ENCODE results near the gene THAP5. TPM values are rescaled to one million over a fixed set of nuclear protein-coding genes. Genes with fewer than 3 reads are reported as not detected.

The THAP5 gene
- total RNA-seq, 1 donor from 2014 or later, result 35.4 TPM

- DNase-seq (ENCODE audit: low spot score), result no peak
- Mint-ChIP-seq H3K4me3 (ENCODE audit: low read depth) (no peak overlapping the region), H3K9me3 (no peaks in the 10 kb centered on the region), H3K4me1 (ENCODE audit: low read depth) (peaks cover 9% of the 10 kb centered on the region), H3K36me3 (ENCODE audit: low read depth) (peaks cover 62% of the 10 kb centered on the region), H3K27me3 (ENCODE audit: low read depth) (no peaks in the 10 kb centered on the region), H3K27ac (no peak overlapping the region)
- intact Hi-C loops (cut with micrococcal nuclease), result loop anchor here (10.0 kb wide), 1 partner anchor 1231 kb away; no protein-coding TSS in a partner anchor
These were observed 53.9 kb downstream of the THAP5 start for GRCh38 chr7:108515630-108516029.

- Mint-ChIP-seq H3K27me3 (ENCODE audit: low read depth) (no peaks in the 10 kb centered on the region), H3K36me3 (ENCODE audit: low read depth) (peaks cover 64% of the 10 kb centered on the region), H3K9me3 (no peaks in the 10 kb centered on the region), H3K27ac (no peak overlapping the region), H3K4me1 (ENCODE audit: low read depth) (peaks cover 6% of the 10 kb centered on the region), H3K4me3 (ENCODE audit: low read depth) (no peak overlapping the region)
- DNase-seq (ENCODE audit: low spot score), result no peak
- intact Hi-C loops (cut with micrococcal nuclease), result loop anchor here (10.0 kb wide), 1 partner anchor 1230 kb away; no protein-coding TSS in a partner anchor
These were observed 54.5 kb downstream of the THAP5 start for GRCh38 chr7:108515013-108515412.

Other genes with a start within 250 kb of the THAP5 start
- 0.05 TPM in 1 of 2 replicates, not detected in the other for gene NRCAM, start 113.3 kb downstream of the THAP5 start, total RNA-seq
- 21.5 and 22.4 TPM in 2 replicates for gene PNPLA8, start 43.6 kb downstream of the THAP5 start, total RNA-seq
- 19.4 and 19.9 TPM in 2 replicates for gene DNAJB9, start 168 bp upstream of the THAP5 start, total RNA-seq